ENCODE results near the gene TUBB4B.

DNA sequence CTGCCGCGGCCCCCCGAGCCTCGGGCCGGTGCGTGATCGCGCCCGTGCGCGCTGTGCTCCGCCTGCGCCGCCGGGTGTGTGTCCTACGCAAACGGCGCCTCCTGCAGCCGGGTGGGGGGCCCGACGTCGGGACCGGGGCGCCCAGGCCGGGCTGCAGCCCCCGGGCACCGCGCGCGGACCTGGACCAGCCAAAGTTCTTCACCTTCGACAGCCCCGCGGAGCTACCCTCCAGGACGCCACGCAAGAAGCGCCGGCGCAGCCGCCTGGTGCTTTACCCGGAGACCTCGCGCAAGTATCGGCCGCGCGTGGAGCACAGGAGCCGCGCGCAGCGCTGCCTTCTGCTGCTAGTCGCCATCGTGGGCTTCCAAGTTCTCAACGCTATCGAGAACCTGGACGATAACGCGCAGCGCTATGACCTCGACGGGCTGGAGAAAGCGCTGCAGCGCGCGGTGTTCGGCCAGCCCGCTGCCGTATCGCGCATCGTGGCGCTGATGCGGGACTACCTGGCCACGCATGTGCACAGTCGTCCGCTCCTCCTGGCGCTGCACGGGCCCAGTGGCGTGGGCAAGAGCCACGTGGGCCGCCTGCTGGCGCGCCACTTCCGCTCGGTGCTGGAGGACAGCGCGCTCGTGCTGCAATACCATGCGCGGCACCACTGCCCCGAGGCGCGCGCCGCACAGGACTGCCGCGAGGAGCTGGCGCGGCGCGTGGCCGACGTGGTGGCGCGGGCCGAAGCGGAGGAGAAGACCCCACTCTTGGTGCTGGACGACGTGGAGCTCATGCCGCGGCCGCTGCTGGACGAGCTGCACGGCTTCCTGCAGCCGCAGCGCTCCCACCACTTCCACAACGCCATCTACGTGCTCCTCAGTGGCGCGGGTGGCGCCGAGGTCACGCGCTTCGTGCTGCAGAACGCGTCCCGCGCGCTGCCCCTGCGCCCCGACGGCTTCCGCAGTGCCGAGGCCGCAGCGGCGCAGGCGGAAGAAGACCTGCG lies 37.9 kb downstream of the TUBB4B start:
- TF ChIP-seq, protein P1, sequence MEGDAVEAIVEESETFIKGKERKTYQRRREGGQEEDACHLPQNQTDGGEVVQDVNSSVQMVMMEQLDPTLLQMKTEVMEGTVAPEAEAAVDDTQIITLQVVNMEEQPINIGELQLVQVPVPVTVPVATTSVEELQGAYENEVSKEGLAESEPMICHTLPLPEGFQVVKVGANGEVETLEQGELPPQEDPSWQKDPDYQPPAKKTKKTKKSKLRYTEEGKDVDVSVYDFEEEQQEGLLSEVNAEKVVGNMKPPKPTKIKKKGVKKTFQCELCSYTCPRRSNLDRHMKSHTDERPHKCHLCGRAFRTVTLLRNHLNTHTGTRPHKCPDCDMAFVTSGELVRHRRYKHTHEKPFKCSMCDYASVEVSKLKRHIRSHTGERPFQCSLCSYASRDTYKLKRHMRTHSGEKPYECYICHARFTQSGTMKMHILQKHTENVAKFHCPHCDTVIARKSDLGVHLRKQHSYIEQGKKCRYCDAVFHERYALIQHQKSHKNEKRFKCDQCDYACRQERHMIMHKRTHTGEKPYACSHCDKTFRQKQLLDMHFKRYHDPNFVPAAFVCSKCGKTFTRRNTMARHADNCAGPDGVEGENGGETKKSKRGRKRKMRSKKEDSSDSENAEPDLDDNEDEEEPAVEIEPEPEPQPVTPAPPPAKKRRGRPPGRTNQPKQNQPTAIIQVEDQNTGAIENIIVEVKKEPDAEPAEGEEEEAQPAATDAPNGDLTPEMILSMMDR (IDR thresholded peaks at IDR 0.05) = no peak
- TF ChIP-seq POLR2A (IDR thresholded peaks at IDR 0.05) = no peak

All from thyroid gland (tissue), 4 donors.